HG03378 (cell line): ENCODE data around the gene RNU11.
"Not testable (repeated sequence)": the region's sequence is repeated elsewhere in the genome, so short reads cannot be mapped to it uniquely, and the experiment has no call there.

ENCODE experiments used
- ATAC-seq: cut with Tn5 transposase; IDR thresholded peaks from one replicate; pipeline ENCODE4 v1.9.1; 2021; ENCODE audit warnings: mild to moderate bottlenecking, moderate library complexity; ENCODE audit not compliant: unreplicated experiment

RNU11 gene

GRCh38 chr1:28656335-28656734 is 7.9 kb downstream of the RNU11 start:
- ATAC-seq = no peak

- no peak for ATAC-seq
Measured at GRCh38 chr1:28663871-28664470, 15.6 kb downstream of the RNU11 start.

- ATAC-seq = no peak
Measured at GRCh38 chr1:28666806-28667205, 18.4 kb downstream of the RNU11 start.

DNA sequence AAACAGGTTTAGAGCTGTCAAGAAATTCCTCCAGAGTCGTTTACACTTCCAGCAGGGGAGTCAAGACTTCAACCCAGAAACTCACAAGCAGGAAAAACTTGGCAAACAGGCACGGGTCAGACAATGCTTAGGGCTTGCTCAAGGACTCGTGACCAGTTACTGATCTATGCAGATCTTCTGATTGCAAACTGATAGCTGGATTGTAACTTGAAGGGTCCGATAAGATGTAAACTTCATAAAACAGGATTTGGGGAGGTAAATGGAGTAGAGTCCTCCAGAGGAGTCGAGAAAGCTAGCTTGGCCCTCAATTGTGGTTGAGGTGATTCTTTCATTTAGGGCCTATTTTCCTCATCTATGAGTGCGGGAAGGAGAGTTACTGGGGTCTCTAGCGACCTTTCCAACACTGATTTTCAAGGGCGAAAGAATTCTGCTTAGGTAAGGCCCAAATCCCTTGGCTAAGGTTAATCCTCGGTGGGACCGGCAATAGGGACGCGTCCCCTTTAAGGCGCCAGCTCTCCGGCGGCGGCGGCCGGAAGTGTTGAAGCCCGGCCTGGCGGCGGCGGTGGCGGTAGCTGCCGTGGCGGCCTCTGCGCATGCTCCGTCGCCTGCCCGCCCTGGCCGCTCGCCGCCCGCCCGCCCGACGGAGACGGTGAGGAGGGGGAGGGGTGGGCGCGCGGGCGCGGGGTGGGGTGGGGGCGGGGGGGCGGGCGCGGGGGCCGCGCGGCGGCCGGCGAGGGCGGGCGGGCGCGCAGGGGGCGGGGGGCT is 20.0 kb downstream of the RNU11 start, which contains the start of gene GMEB1:
Gene GMEB1 (plus strand): TSS at position 594 of the 765 bp plus-strand sequence. CDS start 14,829 bp downstream, outside the sequence.
- no peak for ATAC-seq

GRCh38 chr1:28668956-28669723 is 20.7 kb downstream of the RNU11 start:
- ATAC-seq = no peak

DNA sequence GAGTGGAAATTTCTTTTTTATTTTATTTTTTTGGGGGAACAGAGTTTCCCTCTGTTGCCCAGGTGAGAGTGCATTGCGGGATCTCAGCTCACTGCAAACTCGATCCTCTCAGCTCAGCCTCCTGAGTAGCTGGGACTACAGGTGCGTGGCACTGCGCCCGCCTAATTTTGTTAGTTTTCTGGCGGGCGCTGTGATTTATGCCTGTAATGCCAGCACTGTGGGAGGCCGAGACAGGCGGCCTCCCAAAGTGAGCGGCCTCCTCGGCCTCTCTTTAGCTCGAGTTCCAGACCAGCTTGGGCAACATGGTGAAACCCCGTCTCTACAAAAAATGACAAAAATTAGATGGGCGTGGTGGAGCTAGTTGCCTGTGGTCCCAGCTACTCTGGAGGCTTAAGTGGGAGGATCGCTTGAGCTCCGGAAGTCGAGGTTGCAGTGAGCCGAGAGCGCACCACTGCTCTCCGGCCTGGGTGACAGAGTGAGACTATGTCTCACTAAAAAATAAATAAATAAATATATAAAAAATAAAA is 22.9 kb downstream of the RNU11 start:
- ATAC-seq = no peak

GRCh38 chr1:28672971-28673370 is 24.6 kb downstream of the RNU11 start:
- not testable (repeated sequence) for ATAC-seq

- ATAC-seq = no peak
Measured at GRCh38 chr1:28675924-28676257, 27.5 kb downstream of the RNU11 start.

- no peak for ATAC-seq
Measured at GRCh38 chr1:28680151-28680550, 31.8 kb downstream of the RNU11 start.

DNA sequence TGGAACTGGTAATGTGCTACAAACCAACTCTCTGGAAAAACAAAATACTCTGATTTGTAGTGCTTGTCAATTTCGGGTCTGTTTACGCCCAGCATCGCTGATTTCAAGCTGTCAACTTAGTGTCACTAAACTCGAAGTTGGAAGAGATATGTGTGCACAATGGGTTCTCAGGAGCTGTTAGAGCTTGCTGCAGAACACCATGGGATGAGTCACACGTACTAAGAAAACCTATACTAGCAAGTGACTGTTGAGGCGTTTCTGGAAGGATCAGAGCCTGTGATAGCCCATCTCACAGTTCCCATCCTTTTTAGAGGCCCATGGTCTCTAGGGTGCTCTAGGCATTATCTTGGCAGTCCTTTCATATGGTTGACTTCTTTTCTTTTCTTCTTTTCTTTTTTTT is 34.4 kb downstream of the RNU11 start:
- ATAC-seq = no peak

DNA sequence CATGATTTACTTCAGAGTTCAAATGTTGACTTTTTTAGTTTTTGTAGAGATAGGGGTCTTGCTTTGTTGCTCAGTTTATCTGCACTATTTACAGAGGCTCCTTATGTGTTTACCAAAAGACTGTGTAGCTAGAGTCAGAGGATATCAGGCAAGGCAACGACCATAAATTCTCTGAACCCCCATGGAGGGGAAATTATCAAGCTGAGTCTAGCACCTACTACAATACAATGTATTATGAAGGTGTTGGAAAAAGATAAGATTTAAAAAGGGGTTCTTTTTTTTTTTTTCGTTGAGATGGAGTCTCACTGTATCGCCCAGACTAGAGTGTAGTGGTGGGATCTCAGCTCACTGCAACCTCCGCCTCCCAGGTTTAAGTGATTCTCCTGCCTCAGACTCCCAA is 36.5 kb downstream of the RNU11 start:
- no peak for ATAC-seq

DNA sequence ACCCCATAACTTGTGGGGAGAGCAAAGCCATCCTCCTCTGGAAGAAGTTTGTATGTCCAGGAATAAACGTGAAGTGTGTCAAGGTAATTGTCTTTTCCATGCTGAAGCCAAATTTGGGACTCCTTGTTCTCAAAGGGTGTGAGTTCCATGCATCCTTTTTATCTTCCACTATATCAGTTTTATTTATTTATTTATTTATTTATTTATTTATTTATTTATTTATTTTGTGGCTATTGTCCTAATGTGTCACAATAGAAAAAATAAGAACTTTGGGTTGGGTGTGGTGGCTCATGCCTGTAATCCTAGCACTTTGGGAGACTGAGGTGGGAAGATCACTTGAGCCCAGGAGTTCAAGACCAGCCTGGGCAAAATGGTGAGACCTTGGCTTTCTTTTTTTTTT is 43.2 kb downstream of the RNU11 start:
- ATAC-seq = not testable (repeated sequence)
